Muscle of back (tissue), 13 donors: ENCODE data around the gene PLAC1. TPM values are rescaled to one million over a fixed set of nuclear protein-coding genes. Genes with fewer than 3 reads are reported as not detected.

ENCODE experiments used
- DNase-seq, 3 donors: peaks; one replicate each; pipeline versions ENCODE4 v3.0.0 to v3.0.0-alpha.2; 2013
- long read RNA-seq, 9 donors: transcript quantifications; one replicate each; lab custom pipeline, GENCODE V29; 2026
- polyA plus RNA-seq, 10 donors: library from polyadenylated mRNA; unstranded; fragments of 120-200 nt; gene quantifications; one replicate each; pipeline ENCODE4 v1.2.1, GENCODE V29; 2013; ENCODE audit not compliant: insufficient read length in 10 of 10

The PLAC1 gene
- polyA plus RNA-seq, result 1 to 10 TPM in 8 of 10 donors, under 1 TPM in 2; 0.97 to 4.1 (median 1.9) TPM
- long read RNA-seq, donor 1, result 0 reads
- long read RNA-seq, donor 2, partial matches to known transcripts, result 0 of 1 reads
- long read RNA-seq, donor 2, other reads (novel, unspliced or antisense), result 0 of 1 reads
- long read RNA-seq, donor 3, result 0 reads
- long read RNA-seq, donor 4, partial matches to known transcripts, result 0 of 1 reads
- long read RNA-seq, donor 4, other reads (novel, unspliced or antisense), result 0 of 1 reads
- long read RNA-seq, donor 5, partial matches to known transcripts, result 0 of 1 reads
- long read RNA-seq, donor 5, other reads (novel, unspliced or antisense), result 0 of 1 reads
- long read RNA-seq, donor 6, result 0 reads
- long read RNA-seq, donor 7, partial matches to known transcripts, result 0 of 1 reads
- long read RNA-seq, donor 7, other reads (novel, unspliced or antisense), result 0 of 1 reads
- long read RNA-seq, donor 8, partial matches to known transcripts, result 0 of 1 reads
- long read RNA-seq, donor 8, other reads (novel, unspliced or antisense), result 0 of 1 reads
- long read RNA-seq, donor 9, result 0 reads

DNA sequence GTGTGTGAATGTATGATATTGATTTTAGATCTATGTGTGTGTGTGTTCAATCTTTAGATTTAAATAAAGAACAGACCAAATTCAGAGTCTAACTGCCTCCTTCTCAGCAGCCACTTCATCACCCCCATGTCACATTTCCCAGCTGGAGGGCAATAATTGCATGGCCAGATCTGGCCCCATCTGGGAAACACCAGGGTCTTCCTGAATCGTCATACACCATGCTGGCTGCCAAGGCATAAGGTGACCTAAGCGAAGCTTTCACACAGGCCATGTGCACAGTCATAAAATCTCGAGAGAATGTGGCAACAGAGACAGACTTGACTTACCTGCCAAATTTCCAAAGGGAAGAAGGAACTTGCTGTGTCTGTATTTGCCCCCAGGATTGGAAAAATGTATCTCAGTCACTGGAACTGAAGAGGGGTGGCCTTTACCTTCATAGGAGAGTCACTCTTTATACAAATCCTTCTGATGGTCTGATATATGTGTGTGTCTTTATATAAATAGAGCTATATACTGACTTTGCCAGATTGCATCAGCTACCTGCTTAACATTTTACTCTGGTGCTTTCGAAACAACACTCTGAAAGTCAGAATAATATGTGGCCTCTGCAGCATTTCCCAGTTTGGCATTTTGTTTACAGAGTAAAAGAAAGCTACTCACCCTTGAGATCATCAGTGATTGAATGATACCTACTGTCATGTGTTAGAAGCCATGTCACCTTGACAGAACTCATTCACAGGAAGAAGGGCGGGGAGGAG is at the start of gene PLAC1:
Gene PLAC1 (minus strand): TSS at position 470 of the 758 bp plus-strand sequence. CDS start 91,789 bp downstream, outside the sequence.
- DNase-seq, result no peak

DNA sequence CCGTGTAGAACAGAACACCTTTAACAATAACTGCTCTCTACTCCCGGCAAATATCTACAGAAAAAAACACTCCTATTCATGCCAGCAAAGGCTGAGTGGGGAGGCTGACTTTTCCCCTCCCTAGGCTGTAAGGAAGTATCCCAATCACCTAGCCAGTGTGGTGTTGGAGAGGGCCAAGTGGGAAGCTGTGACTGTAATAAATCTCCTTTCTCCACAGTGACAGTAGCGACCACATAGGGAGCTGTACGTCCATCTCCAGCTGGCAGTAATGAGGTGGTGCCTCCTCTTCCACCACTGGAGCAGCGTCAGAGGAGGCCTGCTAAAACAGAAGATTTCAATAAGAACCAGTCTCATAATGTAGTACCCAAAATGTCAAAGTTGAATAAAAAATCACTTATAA is 47.9 kb upstream of the PLAC1 start:
- no peak for DNase-seq

DNA sequence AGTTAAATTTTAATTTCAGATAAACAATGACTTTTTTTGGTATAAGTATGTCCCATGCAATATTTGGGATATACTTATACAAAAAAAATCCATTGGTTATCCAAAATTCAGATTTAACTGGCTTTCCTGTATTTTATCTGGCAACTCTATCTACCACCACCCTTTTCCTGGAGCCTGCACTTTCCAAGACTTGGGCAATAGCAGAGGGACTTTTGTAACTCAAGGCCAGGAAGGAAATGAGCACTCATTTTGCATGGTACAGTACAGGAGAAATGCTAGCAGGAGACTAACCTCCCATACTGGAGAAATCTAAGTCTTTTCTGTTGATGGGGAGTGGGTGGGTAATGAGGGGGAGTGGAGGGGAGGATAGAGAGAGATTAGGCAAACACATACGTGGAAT is 37.7 kb upstream of the PLAC1 start:
- no peak for DNase-seq

- no peak for DNase-seq
Observed at GRCh38 chrX:134694333-134695322, 36.4 kb upstream of the PLAC1 start.

DNA sequence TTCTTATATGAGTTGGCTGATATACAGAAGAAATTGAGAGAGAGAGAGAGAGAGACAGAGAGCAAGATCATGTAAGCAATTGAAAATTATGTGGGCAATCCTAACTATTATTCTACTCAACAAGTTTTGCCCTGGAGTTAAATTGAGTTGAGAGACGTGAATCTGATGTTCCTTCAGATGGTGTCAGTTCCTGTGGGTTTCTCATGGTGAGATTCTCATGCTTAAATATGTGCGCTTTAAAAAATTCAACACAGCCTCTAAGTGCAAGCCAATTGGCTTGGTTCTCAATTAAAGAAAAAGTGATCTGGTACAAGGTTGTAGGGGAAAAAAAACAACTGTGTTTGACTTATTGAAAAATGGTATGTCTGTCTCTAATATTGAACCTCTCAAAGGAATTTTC is 35.4 kb upstream of the PLAC1 start:
- DNase-seq, result no peak

- DNase-seq, result peak in 1 of 3 donors; percentile 78
Observed at GRCh38 chrX:134692990-134693389, 34.7 kb upstream of the PLAC1 start.

DNA sequence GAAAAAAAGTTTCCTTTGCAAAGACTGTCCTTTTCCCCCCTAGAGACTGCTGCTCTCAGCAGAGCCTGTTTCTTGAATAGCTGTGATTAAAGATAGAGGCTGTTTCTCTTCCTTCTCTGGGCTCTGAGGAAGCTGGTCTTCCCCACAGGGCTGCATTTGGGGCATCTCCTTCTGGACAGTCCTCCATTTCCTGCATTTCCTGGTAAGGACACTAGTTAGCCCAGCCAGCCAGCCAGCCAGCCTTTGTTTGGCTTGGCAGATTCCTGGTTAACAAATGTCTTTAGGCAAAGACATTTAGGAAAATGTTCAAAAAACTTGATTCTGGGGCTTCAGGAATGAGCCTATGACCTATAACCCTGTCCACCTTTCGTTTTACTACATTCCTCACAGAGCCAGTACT is 34.0 kb upstream of the PLAC1 start:
- no peak for DNase-seq

- DNase-seq, result no peak
Observed at GRCh38 chrX:134691453-134691852, 33.2 kb upstream of the PLAC1 start.

- DNase-seq, result peak in 1 of 3 donors; percentile 22
Observed at GRCh38 chrX:134688839-134689238, 30.6 kb upstream of the PLAC1 start.

DNA sequence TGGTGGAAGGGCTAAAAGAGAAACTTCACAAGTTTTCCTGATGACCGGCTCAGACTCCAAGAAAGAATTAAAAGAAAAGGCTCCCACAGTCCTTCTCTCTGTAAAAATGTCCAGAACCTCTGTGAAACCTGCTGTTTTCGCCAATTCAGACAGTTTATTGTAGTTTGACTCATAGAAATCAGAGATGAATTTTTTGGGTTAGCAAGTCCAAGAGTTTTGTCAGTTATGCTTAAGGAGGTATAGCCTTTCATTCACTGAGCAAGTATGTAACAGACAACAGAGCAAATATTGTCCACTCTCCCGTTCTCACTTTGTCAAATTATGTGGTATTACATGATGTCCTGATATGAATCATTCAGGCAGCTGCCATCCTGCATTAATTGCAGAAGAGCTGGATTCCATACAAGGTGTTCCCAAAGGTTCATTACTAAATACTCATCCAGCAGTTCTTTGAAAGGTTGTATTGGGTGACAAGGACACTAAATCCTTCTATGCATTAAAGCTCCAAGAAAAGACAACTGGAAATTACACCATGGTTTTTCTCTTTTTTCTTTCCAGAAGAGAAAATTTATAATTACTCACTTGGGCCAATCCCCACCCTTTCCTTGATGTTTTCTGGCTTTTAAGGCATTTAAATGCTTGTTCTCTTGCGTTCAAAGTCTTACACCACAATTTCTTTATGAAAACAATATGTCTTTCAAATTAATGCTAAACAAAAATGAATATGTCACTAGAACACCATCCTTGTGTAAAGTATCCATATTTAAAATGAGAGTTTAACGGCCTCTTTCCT is 30.0 kb upstream of the PLAC1 start:
- DNase-seq, result peak in 1 of 3 donors; percentile 45

GRCh38 chrX:134685668-134686067 is 27.4 kb upstream of the PLAC1 start:
- DNase-seq, result peak in 2 of 3 donors; percentile 32 to 53

DNA sequence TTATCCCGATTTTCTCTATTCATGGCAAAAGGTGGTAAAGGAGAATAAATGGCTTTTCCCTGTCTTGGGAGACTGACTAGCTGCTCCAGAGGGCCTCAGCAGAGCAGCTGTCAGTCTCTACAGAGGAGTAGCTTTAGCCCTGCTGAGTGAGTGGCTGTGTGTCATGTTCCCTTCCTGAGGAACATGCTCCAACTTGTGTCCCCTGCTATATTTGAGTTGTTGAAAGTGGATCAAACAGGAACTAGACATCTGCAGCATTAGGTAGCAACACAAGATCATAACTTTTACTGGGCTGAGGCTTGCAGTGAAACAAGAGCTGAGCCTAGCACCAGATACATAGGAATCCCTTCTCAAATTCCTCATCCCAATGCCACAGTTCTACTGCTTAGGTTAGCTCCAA is 26.7 kb upstream of the PLAC1 start:
- DNase-seq, result no peak

DNA sequence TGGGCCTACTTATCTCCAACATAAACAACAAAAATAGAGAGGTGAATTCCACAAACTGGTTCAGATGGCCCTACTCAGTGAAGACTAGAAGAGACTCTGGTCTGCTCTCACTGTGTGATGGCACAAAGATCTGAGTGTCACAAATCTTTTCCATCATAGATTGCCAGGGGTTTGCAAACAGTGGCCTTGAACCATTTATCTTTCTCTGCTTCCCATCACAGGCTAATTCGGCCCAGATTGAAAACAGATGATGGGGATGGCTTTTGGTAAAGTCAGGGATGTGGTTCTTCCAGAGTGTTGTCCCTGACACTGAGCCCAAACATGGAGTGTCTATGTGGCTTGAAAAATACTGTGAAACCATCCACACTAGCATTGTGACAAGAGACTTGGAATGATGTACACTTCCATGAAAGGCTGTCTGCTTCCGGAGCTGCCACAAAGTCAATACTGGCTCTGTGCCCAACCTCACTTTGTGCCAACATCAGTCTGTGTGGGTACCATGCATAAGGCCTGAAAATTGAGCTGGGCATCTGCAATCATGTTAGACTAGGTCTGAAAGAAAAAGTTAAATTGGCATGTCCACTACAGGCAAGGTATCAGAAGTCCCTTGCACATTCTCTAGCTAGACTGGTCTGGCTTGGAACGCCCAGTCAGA is 25.2 kb upstream of the PLAC1 start:
- DNase-seq, result no peak

DNA sequence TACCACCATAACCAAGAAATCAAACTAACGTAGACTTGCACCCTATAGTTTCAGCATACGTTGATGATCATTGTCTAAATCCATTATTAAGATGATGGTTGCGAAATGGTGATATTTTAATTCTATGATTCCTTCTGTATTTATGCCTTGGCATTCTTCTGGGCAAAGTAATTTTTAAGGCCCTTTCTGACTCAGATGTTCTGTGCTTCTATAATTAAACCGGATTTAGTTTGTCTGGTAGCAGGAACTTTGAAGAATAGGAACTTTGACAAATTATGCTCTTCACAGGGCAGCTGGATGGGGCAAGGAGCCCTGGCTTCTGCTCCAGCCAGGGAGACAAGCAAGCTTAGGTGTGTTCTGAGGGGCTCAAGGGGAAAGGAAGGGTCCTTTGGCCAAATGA is 23.8 kb upstream of the PLAC1 start:
- DNase-seq, result no peak

DNA sequence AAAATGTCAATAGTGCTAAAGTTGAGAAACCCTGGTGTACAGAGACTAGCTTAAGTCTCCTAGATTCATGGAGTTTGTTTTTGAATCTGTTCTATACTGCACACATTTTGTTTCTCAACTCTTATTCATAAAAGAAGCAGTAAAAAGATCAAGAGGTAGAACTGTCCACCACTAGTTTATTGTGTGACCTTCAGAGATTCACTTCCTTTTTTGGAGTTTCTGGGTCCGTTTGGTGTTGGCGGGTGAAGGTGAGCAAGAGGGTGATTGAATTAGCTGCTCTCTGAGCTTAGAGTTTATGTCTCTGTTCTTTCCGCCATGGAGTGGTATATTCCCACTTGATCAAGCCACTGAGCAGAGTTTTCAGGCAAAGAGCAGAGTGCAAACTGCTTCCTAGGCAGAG is 21.4 kb upstream of the PLAC1 start:
- DNase-seq, result no peak

- DNase-seq, result peak; percentile 69 to 89 (median 79)
Observed at GRCh38 chrX:134679221-134679620, 20.9 kb upstream of the PLAC1 start.

- DNase-seq, result no peak
Observed at GRCh38 chrX:134677332-134677731, 19.1 kb upstream of the PLAC1 start.

DNA sequence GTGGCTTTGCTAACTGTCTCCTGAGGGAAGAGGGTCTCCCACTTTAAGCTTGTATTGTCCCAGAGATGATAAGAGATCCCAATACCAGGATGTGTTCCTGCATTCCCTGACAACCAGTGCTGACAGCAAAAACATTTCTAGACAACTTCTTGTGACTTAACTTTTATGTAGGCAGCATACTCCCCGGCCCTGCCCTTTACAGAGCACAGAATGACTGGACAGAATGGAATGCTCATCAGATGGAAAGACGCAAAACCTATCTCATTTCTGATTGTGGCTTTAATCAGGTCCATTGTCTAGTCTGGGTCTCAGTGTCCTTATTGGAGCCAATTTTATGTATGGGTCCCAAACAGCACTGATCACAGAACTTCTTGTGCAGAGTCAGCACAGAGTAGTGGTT is 18.2 kb upstream of the PLAC1 start:
- DNase-seq, result peak in 1 of 3 donors; percentile 63

DNA sequence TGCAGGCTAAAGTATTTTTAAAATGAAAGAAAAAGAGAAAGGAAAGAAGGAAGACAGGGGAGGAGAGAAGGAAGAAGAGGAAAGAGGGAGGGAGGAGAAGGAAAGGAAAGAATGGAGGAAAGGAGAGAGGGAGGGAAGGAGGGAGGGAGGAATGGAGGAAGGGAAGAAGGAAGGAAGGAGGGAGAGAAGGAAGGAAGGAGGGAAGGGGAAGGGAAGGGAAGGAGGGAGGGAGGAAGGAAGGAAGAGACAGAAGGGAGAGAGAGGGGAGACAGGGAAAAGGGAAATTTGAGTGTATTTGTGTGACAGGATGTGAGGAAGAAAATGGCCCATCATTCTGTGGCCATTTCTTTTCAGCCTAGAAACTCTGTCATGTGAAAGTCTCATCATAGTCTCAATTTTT is 14.9 kb upstream of the PLAC1 start:
- DNase-seq, result no peak

DNA sequence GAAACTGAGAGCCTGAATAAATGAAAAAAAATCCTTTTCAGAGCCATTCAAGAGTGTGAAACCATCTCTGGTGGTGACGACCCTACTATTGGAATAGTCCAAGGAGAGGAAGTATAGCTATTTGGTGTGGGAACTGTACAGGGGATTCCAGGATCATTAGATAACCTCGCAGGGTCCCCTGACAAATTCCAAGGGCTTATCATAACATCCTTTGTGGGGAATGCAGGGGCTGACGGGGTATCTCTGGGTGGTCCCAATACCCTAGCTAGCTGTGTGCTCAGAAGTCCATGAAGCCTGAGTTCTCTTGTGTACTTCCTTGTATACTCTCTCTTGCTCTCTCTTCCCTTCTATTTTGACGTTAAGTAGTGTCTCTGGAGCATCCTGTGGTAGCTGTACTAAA is 13.8 kb upstream of the PLAC1 start:
- no peak for DNase-seq
